Effector CD8-positive, alpha-beta T cell (primary cell): Measurements from ENCODE around the gene DSN1.
"Not testable (repeated sequence)": the region's sequence is repeated elsewhere in the genome, so short reads cannot be mapped to it uniquely, and the experiment has no call there.

Experiments
- DNase-seq: peaks from one replicate; lab custom pipeline; 2025; lab: John Stamatoyannopoulos, UW
- total RNA-seq, 4 experiments: gene quantifications; one replicate each; lab custom pipeline; 2026; lab: John Stamatoyannopoulos, UW

DSN1 gene, protein sequence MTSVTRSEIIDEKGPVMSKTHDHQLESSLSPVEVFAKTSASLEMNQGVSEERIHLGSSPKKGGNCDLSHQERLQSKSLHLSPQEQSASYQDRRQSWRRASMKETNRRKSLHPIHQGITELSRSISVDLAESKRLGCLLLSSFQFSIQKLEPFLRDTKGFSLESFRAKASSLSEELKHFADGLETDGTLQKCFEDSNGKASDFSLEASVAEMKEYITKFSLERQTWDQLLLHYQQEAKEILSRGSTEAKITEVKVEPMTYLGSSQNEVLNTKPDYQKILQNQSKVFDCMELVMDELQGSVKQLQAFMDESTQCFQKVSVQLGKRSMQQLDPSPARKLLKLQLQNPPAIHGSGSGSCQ
- 13.2 to 27.7 (median 17.2) reads per million in 4 experiments for total RNA-seq

DNA sequence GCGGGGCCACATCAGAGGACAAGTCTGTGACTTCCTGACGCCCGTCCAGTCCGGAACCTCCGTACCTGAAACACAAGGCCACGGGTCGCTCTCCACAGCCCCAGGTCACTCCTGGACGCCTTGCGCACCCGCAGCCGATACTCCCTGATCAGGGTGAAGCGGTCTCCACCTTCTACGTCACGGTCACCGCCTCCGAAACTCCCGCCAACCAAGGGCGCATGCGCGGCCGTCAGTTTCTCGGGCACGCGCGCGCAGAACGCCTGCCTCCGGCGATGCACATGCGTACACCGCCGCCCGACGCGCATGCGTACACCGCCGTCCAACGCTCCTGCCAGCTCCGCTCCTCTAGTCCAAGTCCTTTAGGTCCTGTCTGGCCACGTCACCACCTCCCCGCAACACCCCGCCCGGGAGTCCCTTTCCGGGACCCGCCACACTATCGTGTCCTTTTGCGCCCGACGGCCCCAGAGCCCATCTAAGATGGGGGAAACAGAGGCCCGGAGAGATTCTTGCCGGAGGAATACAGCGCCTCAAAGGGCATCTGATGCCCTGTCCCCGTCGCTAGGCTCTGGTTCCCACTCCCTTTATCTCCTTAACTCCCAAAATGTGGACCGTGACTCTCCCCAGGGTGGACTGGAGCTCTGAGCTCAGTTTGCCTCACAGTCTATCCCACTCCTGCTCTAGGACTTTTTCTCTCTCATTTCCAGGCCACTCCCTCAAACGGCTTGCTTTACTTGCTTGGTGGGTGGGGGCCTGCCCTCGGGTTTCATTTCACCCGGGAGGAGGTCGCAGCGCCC, at the start of gene DSN1:
Gene DSN1, minus strand, starts transcription at position 167 of the 794 bp plus-strand sequence. CDS start 2,305 bp downstream, outside the sequence.
- DNase-seq = peak; percentile 98

DNA sequence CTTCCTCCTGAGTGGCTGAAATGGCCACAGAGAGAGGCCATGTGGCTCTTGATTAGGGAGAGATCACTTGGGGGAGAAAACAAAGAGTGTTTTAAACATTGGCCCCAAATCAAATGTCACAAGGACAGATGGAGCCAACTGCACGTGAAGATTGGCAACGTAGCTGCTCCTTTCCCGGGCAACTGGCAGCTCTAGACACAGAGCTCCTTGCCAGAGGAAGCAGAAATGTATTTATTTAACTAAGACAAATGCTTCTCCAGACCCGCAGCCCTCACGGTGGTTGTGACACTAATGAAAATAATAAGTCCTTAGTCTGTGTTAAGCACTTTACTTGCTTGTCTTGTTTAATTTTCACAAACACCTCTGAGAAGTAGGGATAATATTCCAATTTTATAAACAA, 49.6 kb upstream of the DSN1 start:
- DNase-seq = no peak

DNA sequence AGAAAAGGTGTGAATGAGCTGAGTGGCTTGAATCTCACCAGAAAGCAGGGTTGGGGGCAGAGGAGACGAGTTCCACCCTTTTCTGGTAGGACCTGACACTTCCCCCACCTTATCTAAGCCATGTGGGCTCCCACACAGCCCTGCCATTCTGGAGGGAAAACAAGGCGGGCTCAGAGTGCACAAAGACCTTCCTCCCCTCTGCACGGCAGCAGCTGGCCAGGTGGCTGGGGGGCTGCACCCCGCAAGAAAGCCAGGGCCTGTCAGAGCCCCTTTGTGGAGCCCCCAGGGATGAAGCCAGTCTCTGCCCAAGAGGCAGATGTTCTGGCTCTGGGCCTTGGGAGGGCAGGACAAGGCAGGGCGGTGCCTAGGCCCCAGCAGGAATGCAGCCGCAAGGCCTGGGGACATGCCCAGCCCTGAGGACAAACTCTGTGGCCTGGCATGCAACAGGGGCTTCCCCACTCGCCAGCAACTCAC, 48.4 kb upstream of the DSN1 start:
- DNase-seq = no peak

DNA sequence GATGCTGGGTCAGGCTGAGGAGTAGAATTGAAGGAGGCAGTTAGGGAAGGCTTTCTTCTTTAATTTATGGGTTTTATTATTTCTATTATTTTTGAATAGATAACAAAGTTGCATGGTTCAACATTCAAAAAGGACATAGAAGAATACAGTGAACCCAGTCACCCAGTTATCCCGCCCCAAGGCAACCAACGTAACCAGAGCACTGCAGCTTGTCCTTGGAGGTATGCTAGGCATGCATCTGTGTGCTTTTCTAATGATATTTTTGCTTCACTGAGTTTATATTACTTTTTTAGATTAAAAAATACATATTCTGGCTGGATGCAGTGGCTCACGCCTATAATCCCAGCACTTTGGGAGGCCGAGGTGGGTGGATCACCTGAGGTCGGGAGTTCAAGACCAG, 47.4 kb upstream of the DSN1 start:
- DNase-seq = no peak

- DNase-seq = no peak
These were observed 46.5 kb upstream of the DSN1 start for GRCh38 chr20:36820073-36820472.

GRCh38 chr20:36819659-36820058, 46.1 kb upstream of the DSN1 start:
- no peak for DNase-seq

DNA sequence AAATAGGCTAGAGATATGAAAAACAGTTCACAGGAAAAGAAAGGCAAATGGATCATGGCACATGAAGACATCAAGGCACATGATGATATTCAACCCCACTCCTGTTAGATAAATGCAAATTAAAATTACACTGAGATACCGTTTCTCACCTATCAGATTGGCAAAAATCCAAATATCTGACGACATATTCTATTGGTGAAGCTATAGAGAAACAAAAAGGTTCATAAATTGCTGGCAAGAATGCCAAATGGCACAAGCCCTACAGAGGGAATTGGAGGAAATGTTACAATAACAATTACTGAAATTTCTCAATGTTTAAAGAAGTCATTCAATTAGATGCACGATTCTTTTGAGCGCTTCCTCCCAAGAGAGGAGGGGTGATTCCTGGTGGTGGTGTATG, 45.3 kb upstream of the DSN1 start:
- DNase-seq = no peak

- DNase-seq = no peak
These were observed 44.6 kb upstream of the DSN1 start for GRCh38 chr20:36818185-36818584.

DNA sequence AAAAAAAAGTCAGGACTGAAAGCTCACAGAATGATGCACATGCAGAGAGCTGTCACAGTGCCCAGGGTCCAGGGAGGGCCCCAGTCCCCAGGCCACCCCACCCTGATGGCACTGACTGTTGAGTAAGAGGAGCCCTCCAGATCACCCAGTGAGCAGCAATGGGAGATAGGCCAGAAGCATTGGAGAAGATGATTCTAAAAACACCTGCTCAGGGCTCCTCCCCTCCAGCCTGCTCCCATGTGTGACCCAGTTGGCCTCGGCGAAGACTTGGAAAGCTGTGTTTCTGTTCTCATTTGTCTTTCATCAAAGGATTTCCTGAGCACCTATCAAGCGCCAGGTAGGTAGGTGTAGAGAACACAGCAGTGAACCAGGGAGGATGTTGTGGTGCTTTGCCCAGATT, 43.9 kb upstream of the DSN1 start:
- no peak for DNase-seq

- DNase-seq = no peak
These were observed 42.0 kb upstream of the DSN1 start for GRCh38 chr20:36815454-36816091.

DNA sequence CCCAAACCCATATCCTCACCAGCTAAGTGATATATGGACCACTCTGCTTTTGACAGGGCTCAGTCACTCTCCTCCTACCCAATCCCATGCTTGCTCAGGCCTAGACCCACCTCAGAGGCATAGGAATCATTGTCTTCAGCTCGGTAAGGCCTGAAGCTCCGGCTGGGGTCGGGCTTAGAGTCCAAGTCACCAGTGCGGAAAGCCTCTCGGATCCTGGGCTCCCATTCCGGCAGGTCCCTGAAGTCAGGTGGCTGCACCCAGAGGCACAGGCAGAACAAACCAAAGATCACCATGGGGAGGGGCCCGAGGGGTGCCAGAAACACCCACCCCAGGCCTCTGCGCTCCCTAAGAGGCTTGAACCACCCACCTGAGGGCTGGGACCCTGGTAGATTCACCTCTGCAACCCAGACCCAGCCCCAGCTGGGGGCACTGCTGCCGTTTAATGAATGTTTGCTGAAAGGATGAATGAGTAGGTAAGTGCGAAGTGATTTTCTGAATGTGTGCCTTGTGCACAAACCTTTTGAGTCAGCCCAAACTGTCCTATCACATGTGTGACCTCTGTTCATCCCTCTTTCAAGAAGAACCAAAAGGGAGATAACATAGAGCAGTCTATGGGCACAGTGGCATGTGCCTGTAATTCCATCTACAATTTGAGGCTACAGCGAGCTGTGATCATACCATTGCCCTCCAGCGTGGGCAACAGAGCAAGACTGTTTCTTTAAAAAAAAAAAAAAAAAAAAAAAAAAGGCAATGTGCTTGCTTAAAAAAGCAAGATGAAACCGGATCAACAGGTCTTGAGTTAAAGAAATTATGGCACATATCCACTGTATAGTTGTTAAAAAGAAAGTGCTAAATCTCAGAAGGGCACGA, 39.3 kb upstream of the DSN1 start:
- no peak for DNase-seq

DNA sequence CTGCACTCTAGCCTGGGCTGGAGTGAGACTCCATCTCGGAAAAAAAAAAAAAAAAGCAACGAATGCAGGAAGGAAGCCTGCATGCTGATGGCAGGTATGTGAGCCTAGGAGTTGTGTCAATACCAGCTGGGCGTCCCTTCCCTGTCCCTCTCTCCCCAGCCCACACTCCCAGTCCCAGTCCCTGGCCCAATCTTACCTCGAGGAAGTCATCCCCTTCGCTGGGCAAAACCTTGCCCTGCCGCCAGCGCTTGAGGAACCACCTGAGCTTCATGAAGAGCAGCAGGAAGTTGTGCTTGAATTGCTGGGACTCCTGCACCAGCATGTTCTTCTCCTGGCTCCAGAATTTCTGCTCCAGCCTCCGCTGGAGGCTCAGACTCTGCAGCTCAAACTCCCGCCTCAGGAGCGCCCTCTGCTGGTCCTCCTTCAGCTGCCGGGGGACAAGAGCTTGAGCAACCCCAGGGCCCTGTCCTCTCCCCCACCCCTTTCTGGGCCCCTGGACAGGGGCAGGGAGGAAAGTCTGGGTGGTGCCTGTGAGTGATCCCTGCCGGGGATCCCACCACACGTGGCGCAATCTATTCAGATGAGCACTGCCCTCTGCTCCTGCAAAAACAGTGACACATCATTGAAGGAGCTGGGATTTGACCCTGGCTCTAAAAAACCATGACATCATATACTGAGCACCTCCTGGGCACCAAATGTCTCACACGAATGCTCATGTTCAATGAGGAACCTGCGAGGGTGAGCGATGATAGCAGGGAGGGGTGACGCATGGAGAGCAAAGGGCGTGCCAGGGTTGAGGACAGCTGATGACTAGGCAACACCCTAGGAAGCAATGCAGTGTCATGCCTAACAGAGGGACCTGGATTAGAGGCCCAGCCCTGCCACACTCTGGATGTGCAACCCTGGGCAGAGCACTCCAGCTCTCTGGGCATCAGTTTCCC, 35.0 kb upstream of the DSN1 start:
- DNase-seq = peak; percentile 46

- DNase-seq = no peak
These were observed 32.5 kb upstream of the DSN1 start for GRCh38 chr20:36806049-36806448.

DNA sequence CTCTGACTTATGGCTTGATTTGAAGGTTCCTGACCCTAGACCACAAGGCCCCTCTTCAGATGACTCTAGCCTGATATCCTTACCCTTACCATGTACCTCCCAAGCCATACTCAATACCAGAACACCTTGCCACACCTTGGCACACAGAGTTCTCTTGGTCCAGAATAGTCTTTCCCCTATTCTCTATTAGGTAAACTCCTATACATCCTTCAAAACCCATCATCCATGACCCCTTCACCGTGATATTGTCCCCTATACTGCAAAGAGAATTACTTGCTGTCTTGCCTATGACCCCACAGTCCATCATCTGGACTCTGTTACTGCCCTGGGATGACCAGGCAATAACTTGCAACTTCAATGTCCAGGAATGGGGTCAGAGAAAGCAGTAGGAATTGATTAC, 31.8 kb upstream of the DSN1 start:
- no peak for DNase-seq

- no peak for DNase-seq
These were observed 30.9 kb upstream of the DSN1 start for GRCh38 chr20:36804425-36804824.

- no peak for DNase-seq
These were observed 29.0 kb upstream of the DSN1 start for GRCh38 chr20:36802326-36803222.

DNA sequence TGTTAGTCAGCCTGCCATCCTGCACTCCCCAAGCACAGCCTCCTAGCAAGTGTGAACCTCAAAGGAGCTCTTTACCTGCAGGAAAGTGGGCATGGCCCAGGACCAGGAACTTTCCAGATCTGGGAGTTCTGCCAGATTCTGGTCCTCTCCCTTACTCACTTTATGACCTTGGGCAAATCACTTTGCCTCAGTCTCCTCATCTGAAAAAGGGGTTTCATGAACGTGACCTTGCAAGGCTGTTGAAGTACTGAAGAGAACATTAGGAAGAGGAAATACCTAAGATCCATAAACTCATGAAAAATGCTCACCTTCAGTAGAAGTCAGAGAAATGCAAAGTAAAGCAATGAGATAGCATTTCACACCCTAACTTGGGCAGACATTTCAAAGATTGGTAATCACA, 26.8 kb upstream of the DSN1 start:
- DNase-seq = no peak

DNA sequence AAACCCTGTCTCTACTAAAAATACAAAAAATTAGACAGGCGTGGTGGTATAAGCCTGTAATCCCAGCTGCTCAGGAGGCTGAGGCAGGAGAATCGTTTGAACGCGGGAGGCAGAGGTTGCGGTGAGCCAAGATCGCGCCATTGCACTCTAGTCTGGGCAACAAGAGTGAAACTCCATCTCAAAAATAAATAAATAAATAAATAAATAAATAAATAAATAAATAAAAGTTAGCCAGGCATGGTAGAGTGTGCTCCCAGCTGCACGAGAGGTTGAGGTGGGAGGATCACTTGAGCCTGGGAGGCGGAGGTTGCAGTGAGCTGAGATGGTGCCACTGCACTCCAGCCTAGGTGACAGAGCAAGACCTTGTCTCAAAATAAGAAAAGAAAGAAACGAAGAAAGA, 25.8 kb upstream of the DSN1 start:
- DNase-seq = not testable (repeated sequence)

- DNase-seq = no peak
These were observed 23.3 kb upstream of the DSN1 start for GRCh38 chr20:36796875-36797274.
